Activated CD8-positive, alpha-beta T cell treated with anti-CD3 and anti-CD28 coated beads for 36 hours (primary cell): ENCODE measurements around the gene NHSL1. TPM values are rescaled to one million over a fixed set of nuclear protein-coding genes. Genes with fewer than 3 reads are reported as not detected.

ENCODE experiments used
- ATAC-seq: fragments of 200-7000 bp; cut with Tn5 transposase; one replicate; pipeline ENCODE4 v1.10.0; 2021; ENCODE audit warnings: mild to moderate bottlenecking, moderate library complexity
- CTCF ChIA-PET: fragments of 350-600 bp; sonication (Branson Sonifier 250); formaldehyde crosslinking; loops from one replicate; lab custom pipeline; 2021; ENCODE audit warnings: antibody characterized with exemption; lab: Charles Lee
- POLR2A ChIA-PET: fragments of 350-600 bp; sonication (Branson Sonifier 250); formaldehyde crosslinking; loops from one replicate; lab custom pipeline; 2021; ENCODE audit warnings: antibody characterized with exemption; lab: Charles Lee
- DNase-seq: peaks from one replicate; pipeline ENCODE4 v3.0.0-alpha.2; 2020
- H3K27ac Mint-ChIP-seq: one replicate; pipeline ENCODE4 v1.8.0; 2021; ENCODE audit warnings: mild to moderate bottlenecking, mixed read lengths
- H3K27me3 Mint-ChIP-seq: one replicate; pipeline ENCODE4 v1.8.0; 2021; ENCODE audit warnings: mixed read lengths
- H3K36me3 Mint-ChIP-seq: one replicate; pipeline ENCODE4 v1.8.0; 2021; ENCODE audit warnings: low read depth, mixed read lengths
- H3K4me1 Mint-ChIP-seq: one replicate; pipeline ENCODE4 v1.8.0; 2021; ENCODE audit warnings: low read depth, mixed read lengths
- H3K4me3 Mint-ChIP-seq: one replicate; pipeline ENCODE4 v1.8.0; 2021; ENCODE audit warnings: mild to moderate bottlenecking, moderate library complexity, mixed read lengths
- H3K9me3 Mint-ChIP-seq: one replicate; pipeline ENCODE4 v1.8.0; 2021; ENCODE audit warnings: mixed read lengths
- CTCF ChIP-seq: fragments of 200-600 bp; IDR thresholded peaks from one replicate; pipeline ENCODE4 v1.8.0; 2022; ENCODE audit warnings: antibody characterized with exemption, mild to moderate bottlenecking
- intact Hi-C: fragments of 100-400 bp; cut with micrococcal nuclease; formaldehyde crosslinking; loops from one replicate; pipeline ENCODE4 v1.10.0; 2022
- total RNA-seq, 2 experiments: library from RNA; stranded (reverse); gene quantifications; one replicate each; pipeline ENCODE4 v1.2.3, GENCODE V29; 2021

The NHSL1 gene
- total RNA-seq, 2 experiments from 2014 or later: 0.18 to 0.49 TPM

- H3K9me3 Mint-ChIP-seq: no peaks in the 10 kb centered on the region
- no peak overlapping the region for H3K27ac Mint-ChIP-seq
- H3K27me3 Mint-ChIP-seq: peaks cover 3% of the 10 kb centered on the region
- ATAC-seq (no peak), DNase-seq (no peak)
- POLR2A ChIA-PET: interaction anchor here (0.6 kb wide), 1 partner anchor 134 kb away, joined by 3 read pairs; no protein-coding TSS in a partner anchor
- intact Hi-C loops: no loop called here
- TF ChIP-seq CTCF: no peak
- H3K4me1 Mint-ChIP-seq: no peaks in the 10 kb centered on the region
- H3K36me3 Mint-ChIP-seq: no peaks in the 10 kb centered on the region
- no peak overlapping the region for H3K4me3 Mint-ChIP-seq
- CTCF ChIA-PET: interaction anchor here (0.6 to 0.7 kb wide), 3 partner anchors 9 to 75 kb away, joined by 3 read pairs; partner anchors contain the start of gene HEBP2
Observed at GRCh38 chr6:138393871-138394783, 105.2 kb downstream of the NHSL1 start.

GRCh38 chr6:138389551-138389950 lies 109.7 kb downstream of the NHSL1 start:
- no peaks in the 10 kb centered on the region for H3K36me3 Mint-ChIP-seq
- ChIA-PET POLR2A (interaction anchor here (0.6 kb wide), 1 partner anchor 87 kb away, joined by 4 read pairs; no protein-coding TSS in a partner anchor), CTCF (no interaction called here)

GRCh38 chr6:138387577-138388368 lies 111.5 kb downstream of the NHSL1 start:
- Mint-ChIP-seq H3K4me1 (no peaks in the 10 kb centered on the region), H3K4me3 (no peak overlapping the region), H3K27me3 (peaks cover 7% of the 10 kb centered on the region), H3K36me3 (no peaks in the 10 kb centered on the region), H3K27ac (no peak overlapping the region), H3K9me3 (no peaks in the 10 kb centered on the region)
- DNase-seq (no peak), ATAC-seq (no peak)
- no peak for TF ChIP-seq CTCF
- intact Hi-C loops: no loop called here
- ChIA-PET CTCF (interaction anchor here (0.9 kb wide), 1 partner anchor 272 kb away, joined by 3 read pairs; no protein-coding TSS in a partner anchor), POLR2A (no interaction called here)

More at GRCh38 chr6:138389551-138389950, 109.7 kb downstream of the NHSL1 start:
- ATAC-seq: no peak
- no peak overlapping the region for H3K4me3 Mint-ChIP-seq
- intact Hi-C loops: no loop called here
- H3K27me3 Mint-ChIP-seq: peaks cover 7% of the 10 kb centered on the region
- H3K4me1 Mint-ChIP-seq: no peaks in the 10 kb centered on the region
- no peak overlapping the region for H3K27ac Mint-ChIP-seq
- TF ChIP-seq CTCF: no peak
- no peak for DNase-seq
- no peaks in the 10 kb centered on the region for H3K9me3 Mint-ChIP-seq

- no peak for TF ChIP-seq CTCF
- DNase-seq (no peak), ATAC-seq (no peak)
- Mint-ChIP-seq H3K36me3 (no peaks in the 10 kb centered on the region), H3K4me1 (no peaks in the 10 kb centered on the region), H3K27ac (no peak overlapping the region), H3K27me3 (peaks cover 7% of the 10 kb centered on the region), H3K9me3 (no peaks in the 10 kb centered on the region), H3K4me3 (no peak overlapping the region)
- CTCF ChIA-PET: no interaction called here
- intact Hi-C loops: no loop called here
- POLR2A ChIA-PET: no interaction called here
Observed at GRCh38 chr6:138386897-138387296, 112.4 kb downstream of the NHSL1 start.
